HG03045 (cell line): Measurements from ENCODE around the gene CCDC146.
A peak's percentile ranks its signal among the peaks of the same experiment; 100 is the strongest.
"Not testable (repeated sequence)": the region's sequence is repeated elsewhere in the genome, so short reads cannot be mapped to it uniquely, and the experiment has no call there.

Experiments used
- ATAC-seq: cut with Tn5 transposase; IDR thresholded peaks from one replicate; pipeline ENCODE4 v1.9.1; 2021; ENCODE audit warnings: mild to moderate bottlenecking, moderate library complexity; ENCODE audit not compliant: unreplicated experiment

CCDC146 gene

DNA sequence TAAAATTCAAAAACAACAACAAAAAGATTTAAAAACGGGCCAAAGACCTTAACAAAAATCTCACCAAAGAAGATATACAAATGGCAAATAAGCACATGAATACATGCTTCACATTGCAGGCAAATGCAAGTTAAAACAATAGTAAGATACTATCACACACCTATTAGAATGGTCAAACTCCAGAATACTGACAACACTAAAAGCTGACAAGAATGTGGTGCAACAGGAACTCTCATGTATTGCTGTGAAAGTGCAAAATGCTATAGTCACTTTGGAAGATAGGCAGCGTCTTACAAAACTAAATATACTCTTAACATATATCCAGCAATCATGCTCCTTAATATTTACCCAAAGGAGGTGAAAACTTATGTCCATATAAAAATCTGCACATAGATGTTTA, 16.3 kb downstream of the CCDC146 start:
- ATAC-seq = not testable (repeated sequence)

DNA sequence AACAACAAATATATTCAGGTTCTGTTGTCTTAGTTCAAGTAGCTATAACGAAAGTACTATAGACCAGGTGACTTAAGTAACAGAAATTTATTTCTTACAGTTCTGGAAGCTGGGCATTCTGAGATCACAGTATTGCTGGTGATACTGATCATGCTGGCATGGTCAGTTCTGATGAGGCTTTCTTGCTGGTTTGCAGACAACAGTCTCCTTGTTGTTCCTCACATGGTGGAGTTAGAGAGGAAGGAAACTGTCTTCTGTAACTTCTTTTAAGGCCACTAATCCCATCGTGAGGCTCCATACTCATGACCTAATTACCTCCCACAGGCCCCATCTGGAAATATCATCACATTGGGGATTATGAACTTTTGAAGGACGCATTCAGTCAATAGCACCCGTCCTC, 17.9 kb downstream of the CCDC146 start:
- ATAC-seq = not testable (repeated sequence)

DNA sequence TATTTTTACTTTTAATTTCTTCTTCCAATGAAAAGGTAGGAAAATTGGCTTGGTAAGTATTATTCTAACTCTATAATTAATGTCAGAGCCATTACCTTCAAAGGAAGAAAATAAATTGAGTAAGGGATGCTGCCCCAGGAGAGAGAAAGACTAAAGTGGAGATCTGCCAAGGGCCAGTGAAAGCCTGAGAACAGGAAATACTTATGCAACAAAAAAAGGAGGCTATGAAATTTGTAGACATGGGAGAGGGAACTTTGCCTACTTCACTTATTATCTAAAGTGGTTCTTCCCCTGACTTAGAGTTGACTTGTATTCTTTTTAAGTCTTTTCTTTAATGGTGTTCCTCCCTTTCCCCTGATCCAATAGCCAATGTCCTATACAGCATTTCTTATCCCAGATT, 29.8 kb downstream of the CCDC146 start:
- not testable (repeated sequence) for ATAC-seq

DNA sequence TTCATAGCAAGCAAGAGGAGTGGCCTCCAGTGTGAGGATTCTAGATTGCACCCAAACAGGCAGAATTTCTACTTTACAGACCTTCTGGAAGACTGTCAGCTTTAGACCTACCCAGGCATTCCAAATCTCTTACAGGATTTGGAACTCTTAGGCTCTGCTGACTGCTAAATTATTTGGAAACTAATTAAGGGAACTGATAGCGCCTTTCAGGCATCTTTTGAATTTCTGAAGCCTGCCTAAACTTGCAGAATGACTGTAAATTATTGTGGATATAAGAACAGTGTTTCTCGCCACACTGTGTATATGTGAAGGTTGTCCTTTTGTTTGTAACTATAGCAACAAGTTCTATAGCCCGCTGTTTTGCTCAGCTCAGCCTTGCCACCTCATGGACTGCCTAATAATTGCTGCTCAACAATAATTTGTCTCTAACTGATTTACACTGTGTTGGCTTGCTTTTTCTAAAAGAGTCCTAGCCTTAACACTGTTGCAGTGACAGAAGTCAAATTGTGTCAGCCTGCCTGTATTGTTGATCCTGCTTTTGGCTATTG, 32.6 kb downstream of the CCDC146 start:
- peak; percentile 39 for ATAC-seq

DNA sequence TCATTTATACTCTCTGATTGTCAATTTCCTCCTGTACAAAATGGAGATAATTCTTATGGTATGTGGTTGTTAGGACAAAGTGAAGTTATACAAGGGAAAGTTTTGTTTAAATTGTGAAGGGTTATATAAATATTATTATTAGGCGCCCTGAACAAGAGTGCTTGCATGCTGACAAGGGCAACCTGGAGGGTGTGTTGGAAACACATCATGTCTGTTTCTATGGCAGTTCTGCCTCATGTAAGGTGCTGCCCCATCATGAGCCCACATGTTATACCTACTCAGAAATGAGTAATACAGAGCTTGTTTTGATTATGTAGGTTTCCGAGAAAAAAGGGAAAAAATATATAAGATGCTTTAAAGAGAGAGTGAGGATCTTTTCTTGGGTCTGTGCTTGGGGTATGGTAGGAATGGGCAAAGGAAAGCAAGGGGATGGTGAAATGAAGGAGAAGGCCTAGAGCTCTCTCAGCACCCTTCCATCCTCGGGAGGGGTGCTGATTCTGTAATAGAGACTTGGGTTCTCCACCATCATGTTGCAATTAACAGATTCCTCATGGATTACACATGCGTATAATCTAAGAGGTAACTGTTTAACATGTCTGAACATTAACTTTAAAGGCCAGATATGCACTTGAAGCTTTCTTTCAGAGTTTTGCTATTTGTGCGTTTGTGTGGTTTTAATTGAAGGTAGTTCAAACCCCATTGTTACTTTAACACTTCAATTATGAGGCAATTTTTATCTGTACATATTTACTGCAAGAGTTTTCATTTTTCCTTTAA, 33.4 kb downstream of the CCDC146 start:
- peak; percentile 37 for ATAC-seq

DNA sequence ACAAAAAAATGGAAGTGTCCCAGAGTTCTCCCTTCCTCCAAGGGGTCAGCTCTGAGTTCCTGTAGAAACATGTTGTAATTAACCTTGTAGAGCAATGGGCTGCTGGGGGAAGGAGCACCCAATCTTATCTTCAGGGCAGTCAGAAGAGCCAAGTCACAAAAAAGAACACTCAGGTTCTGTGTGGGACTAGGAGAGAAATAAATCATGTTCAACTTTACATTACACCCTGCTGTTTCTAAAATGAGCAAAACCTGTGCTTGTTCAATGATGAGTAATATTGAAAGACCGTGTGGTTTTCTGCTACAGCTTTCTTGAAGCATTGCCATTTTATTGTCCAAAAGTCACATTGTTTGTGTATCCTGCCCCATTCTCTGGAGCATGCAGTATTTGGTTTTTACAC, 34.6 kb downstream of the CCDC146 start:
- peak; percentile 76 for ATAC-seq

DNA sequence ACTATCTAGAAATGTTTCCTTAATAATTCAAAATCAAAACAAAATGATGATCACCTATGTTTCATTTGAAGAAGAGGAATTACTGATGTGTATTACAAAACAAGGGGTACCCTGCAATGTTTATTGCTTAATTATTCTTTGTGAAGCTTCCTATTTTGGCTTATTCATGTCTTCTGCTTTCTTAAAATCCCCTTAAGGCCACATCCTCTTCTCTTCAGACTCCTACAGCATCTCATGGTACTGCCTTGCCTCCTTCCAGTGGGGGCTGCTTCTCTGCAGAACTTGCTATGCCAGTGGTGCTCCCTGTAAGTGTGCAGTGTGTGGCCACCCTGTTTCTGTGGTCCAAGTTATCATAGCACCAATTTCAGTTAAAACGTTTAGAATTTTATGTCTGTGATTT, 35.0 kb downstream of the CCDC146 start:
- peak; percentile 65 for ATAC-seq

DNA sequence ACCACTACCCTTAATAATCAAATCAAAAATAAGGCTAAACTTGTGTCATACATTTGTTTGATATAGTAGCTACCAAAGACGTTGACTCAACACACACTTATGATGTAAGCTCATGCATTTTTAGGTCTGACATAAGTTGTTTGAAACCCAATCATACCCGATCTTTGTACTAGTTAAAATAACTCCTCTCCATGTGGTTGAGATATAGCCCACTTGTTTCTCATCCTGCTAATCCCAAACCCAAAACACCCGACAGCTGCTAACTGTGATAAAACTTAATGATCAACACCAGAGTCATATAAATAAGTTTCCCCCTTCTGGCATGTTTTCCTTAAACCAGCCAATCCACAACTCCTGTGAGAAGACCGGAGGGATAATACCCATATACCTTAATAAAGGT, 48.7 kb downstream of the CCDC146 start:
- ATAC-seq = not testable (repeated sequence)

DNA sequence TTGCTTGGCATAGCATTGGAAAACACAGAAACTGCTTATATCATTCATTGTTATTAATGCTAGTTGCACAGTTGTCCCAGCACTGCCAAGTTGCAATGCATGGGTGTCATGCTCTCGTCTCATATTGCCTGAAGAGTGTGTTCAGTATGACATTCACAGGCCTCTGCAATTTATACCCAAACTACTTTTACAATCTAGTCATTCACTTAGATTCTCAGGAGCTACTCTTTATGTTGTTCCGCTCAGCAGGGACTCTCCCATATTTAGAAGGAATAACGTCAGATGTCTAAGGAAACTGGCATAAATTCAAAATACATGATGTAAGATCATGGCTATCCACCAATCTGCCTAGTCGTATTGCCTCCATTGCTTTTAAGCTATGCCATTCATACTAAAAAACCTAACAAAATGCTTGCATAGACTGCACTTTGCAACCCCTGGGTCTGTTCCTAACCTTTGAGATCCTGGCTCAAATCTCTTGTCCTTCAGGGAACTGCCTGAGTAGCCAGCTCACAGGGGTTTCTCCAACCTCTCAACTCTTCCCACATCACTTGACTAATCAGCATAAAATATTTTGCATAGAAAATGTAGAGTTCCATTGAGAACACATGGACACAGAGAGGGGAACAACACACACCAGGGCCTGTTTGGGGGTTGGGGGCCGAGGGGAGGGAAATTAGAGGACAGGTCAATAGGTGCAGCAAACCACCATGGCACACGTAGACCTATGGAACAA, 50.2 kb downstream of the CCDC146 start:
- ATAC-seq = not testable (repeated sequence)

DNA sequence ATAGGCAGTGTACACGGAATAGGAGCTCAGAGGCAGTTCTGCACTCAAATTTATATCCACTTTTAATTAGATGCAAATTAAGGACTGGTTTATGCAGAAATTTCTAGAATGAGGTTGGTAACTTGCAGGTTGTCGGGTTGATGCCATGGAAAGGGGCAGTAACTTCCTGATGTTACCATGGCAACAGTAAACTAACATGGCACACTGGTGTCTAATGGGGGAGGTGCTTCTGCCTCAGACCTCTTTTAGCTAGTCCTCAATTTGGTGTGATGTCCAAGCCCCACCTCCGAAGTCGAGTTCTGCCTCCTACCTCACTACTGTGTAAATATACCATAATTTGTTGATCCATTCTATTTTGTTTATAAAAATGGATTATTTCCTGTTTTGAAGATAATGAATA, 52.0 kb downstream of the CCDC146 start:
- ATAC-seq = not testable (repeated sequence)

DNA sequence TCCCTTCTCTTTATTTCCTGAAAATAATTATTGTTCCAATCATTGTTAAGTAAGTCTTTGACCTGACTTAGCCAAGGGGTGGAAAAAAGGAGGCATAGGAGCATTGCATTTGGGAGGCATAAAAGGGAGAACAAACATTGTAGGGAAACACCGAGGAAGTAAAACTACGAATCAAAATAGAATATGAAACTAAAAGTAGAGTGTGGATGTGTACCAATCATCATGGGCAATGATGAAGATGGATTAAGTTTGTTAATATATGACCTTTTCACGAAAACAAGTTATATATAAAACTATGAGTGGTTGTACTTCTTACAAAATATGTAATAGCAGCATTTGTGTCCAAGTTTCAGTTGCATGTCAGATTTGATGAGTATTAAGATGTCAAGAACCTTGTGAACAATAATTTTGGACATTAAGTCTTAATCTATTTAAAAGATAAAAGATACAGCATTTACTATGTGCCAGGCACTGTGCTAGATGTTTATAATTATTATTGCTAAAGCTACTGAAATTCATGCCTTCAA, 52.9 kb downstream of the CCDC146 start:
- ATAC-seq = not testable (repeated sequence)

DNA sequence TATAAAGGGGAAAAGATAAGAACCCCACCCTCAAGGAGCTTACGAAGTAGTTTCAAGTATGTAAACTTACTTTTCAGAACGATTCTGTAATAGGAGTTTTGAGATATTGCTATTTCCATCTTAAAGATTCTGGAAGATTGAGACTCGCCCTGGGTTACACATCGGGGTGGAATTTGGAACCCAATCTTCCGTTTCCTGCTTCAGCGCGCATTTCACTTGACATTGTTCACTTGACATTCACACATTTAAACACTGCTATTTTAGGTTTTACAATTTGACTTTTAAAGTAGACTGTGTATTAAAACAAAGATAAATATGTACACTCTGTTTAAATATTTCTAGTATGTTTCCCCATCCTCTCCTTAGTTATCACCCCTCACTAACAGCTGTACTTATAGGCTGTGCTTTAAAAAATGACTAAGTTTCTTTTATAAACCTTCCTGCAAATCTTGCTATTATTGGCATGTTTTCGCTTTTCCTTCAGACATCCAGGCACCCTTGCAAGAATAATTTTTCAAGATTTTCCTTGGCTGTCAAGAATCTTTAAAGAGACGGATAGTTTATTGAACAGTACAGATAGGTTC, 55.0 kb downstream of the CCDC146 start:
- ATAC-seq = not testable (repeated sequence)

DNA sequence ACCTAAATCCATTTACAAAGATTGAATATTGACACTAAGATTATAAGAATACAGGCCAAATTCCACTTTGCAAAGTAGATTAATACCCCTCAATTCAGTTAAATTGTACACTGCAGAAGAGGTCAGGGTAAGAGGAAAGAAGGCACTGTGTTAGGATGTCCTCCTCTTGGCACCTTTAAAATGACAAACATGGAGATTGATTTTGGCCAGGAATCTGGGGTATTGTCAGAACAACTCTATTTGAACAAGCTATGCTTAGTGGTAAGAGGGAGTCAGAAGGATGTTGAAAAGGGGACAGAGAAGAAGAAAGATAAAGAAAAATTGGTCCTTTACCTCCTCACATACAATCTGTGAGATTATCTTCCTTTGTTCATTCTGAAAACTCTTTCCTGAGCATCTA, 55.6 kb downstream of the CCDC146 start:
- not testable (repeated sequence) for ATAC-seq

DNA sequence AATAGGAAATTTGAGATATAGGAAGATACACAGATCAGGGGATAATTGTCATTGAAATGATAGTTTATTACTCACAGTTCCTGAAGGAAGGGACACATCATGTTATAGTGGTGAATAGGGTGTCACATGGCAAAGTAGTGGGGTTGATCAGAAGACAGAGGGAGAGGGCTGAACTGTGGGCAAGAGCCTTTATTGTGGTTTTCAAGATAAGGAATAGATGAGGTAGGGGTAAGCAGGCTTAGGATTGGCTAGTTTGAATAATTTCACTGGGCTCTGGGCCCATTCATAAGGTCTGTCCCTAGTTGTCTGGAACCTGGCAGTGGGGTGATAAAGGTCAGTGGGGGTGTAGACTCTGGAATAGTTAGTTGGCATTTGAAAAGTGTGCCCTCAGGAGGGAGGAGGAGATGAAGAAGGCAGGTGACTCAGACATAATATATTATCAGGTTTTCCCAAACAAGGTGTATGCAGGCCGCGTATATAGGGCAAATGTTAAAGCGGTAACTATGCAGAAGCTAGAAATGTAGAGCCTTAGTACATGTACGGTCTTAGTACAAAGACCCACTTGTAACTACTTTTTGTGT, 58.7 kb downstream of the CCDC146 start:
- ATAC-seq = no peak

DNA sequence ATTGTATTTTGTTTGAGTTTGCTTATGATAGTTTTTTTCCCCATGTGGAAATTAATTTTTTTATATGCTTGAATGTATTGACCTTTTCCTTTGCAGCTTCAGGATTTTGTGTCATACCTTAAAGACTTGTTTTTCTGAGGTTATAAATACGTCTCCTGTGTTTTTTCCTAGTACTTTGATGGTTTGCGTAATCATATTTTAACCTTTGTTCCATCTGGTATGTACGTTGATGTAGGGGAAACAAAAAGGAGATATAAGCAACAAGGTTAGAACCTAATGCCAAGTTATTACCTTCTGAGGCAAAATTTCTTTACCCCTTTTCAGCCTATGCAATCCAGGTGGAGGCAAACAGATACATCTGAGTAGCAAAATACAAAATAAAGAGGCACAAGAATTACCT, 59.3 kb downstream of the CCDC146 start:
- ATAC-seq = no peak

DNA sequence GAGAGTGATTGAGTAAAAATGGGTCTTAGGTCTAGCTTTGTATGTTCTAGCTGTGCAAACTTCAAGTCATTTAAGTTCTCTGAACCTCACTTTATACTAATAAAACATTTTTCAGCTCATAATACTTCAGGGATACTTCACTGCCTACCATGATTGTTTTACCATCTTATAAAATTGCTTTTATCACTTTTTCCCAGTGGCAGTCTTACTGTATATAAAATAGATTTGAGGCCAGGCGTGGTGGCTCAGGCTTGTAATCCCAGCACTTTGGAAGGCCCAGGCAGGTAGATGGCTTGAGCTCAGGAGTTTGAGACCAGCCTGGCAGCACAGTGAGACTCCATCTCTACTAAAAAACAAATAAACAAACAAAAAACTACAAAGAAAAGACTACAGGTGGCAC, 59.8 kb downstream of the CCDC146 start:
- ATAC-seq = no peak

DNA sequence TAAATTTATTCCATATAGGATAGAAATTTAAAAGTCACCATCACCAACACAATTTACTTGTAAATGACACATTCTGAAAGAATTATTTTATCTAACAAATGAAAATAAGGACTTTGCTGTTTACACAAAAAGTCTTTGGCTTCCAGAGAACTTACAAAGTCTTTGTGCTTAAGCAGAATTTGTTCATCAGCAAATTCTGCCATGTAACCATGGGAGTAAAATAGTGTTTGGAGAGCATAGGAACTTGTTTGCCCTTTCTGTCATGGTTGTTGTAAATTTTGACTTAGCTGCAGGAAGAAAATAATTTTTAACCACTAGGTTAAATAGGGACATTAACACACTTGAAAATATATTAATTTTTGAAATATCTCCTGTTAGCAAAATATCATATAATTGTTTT, 62.0 kb downstream of the CCDC146 start:
- no peak for ATAC-seq

DNA sequence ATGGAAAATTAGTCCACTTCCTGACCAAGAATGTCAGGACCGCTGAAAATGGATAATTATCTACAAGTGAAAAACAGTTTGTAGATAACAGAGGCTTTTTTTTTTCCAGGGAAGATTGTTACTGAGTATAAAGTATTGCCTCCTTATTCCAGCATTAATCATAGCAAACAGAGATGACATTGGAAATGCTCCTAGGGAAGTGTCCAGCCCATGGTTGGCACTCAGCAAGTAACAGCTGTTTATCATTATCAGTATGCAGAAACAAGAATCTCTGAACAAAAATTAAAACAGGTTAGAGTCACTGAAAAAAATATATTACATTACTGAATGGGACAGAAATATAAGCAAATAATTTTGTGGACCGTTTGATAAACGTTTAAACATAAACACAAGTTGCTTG, 62.6 kb downstream of the CCDC146 start:
- no peak for ATAC-seq

DNA sequence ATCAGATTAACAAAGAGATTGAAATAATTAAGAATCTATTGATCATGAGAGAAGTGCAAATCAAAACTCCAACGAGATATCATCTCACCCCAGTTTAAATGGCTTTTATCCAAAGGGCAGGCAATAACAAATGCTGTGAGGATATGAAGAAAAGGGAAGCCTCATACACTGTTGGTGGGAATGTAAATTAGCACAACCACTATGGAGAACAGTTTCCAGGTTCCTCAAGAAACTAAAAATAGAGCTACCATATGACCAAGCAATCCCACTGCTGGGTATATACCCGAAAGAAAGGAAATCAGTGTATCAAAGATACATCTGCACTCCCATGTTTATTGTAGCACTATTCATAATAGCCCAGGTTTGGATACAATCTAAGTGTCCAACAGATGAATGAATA, 63.5 kb downstream of the CCDC146 start:
- ATAC-seq = no peak

DNA sequence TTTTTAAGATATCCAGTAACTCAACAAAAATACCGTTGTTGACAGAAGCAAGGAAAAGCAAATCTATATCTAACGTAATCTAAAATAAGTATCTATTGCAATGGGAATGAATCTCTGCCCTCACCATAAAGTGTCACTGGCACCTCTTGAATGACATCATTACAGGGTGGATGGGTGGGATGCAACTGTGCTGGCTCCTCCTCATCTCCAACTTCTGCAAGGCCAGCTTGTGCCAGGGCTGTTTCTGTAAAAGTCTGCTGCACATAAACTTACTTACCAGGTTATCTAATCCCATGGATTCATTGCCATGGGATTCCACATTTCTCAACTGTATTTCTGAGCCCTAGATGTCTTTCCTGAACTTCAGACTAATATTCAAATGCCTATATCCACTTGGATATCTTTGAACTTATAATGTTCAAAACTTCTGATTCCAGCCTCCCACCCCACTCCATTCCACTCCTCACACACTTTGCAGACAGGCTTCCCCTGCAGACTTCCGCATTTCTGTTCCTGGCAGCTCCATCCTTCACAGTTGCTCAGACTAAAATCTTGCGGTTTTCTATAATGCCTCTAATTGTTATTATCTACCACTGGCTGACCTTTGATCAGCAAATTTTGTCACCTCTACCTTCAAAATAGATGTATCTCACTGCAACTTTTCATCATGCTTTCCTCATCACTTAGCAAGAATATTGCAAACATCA, 66.5 kb downstream of the CCDC146 start:
- no peak for ATAC-seq
